SK-N-SH (cell line): ENCODE results near the gene SSX2IP. TPM values are rescaled to one million over a fixed set of nuclear protein-coding genes. Genes with fewer than 3 reads are reported as not detected.
A peak's percentile ranks its signal among the peaks of the same experiment; 100 is the strongest.

Source experiments
- CTCF ChIA-PET: fragments of 300-600, 350-600 bp; formaldehyde crosslinking; extraction: SDS; loops from one replicate; lab custom pipeline; 2021; lab: Yijun Ruan, JAX
- POLR2A ChIA-PET: fragments of 350-600 bp; sonication (Branson Sonifier 250); formaldehyde crosslinking; extraction: SDS; loops from one replicate; lab custom pipeline; 2020; ENCODE audit warnings: antibody characterized with exemption, inconsistent platforms; lab: Yijun Ruan, JAX
- DNase-seq: peaks from one replicate; pipeline ENCODE4 v3.0.0; 2012
- H2AFZ ChIP-seq: fragments of 200-600 bp; sonication (generic); 2 replicates; pipeline ENCODE4 v1.8.1; 2016; ENCODE audit warnings: antibody characterized with exemption, mild to moderate bottlenecking, low read depth
- H3F3A ChIP-seq: fragments of 200-600 bp; sonication (generic); replicated peaks from 2 replicates; pipeline ENCODE3; 2016; ENCODE audit warnings: antibody characterized with exemption, mild to moderate bottlenecking; ENCODE audit not compliant: insufficient read depth
- H3K27ac ChIP-seq, 2 experiments: fragments of 200-500 bp in 1 of 2; fragments of 200-600 bp in 1 of 2; sonication (Bioruptor generic) in 1 of 2; sonication (generic), shearing (Covaris generic) in 1 of 2; 2 replicates each; pipeline versions ENCODE4 v1.5.1 to v1.6.1; 2014 to 2016; ENCODE audit warnings: low read depth in 2 of 2, inconsistent platforms in 1 of 2, low read length in 1 of 2, mild to moderate bottlenecking in 1 of 2, mixed read lengths in 1 of 2
- H3K27me3 ChIP-seq: fragments of 200-600 bp; sonication (generic), shearing (Covaris generic); 2 replicates; pipeline ENCODE4 v1.6.1; 2016; ENCODE audit warnings: mixed run types; ENCODE audit not compliant: insufficient read depth
- H3K36me3 ChIP-seq, 2 experiments: fragments of 200-500 bp in 1 of 2; fragments of 200-600 bp in 1 of 2; sonication (Bioruptor generic) in 1 of 2; sonication (generic) in 1 of 2; replicated peaks in 1 of 2; 2 replicates each; pipeline versions ENCODE3 to v1.5.1; 2014 to 2016; ENCODE audit warnings: low read length in 1 of 2, mild to moderate bottlenecking in 1 of 2; ENCODE audit not compliant: insufficient read depth in 2 of 2, control insufficient read depth in 1 of 2
- H3K4me1 ChIP-seq, 2 experiments: fragments of 200-500 bp in 1 of 2; fragments of 200-600 bp in 1 of 2; sonication (Bioruptor generic) in 1 of 2; sonication (generic), shearing (Covaris generic) in 1 of 2; 2 replicates each; pipeline versions ENCODE4 v1.5.1 to v1.6.1; 2014 to 2016; ENCODE audit warnings: low read depth in 1 of 2, low read length in 1 of 2, mixed run types in 1 of 2; ENCODE audit not compliant: insufficient read depth in 2 of 2, control insufficient read depth in 1 of 2
- H3K4me2 ChIP-seq: fragments of 200-600 bp; sonication (generic), shearing (Covaris generic); 2 replicates; pipeline ENCODE4 v1.6.1; 2017; ENCODE audit warnings: mixed run types
- H3K4me3 ChIP-seq, 2 experiments: fragments of 200-500 bp in 1 of 2; fragments of 200-600 bp in 1 of 2; sonication (Bioruptor generic) in 1 of 2; sonication (generic), shearing (Covaris generic) in 1 of 2; 2 replicates each; pipeline versions ENCODE4 v1.5.1 to v1.8.1; 2014 to 2016; ENCODE audit warnings: low read depth in 2 of 2, inconsistent platforms in 1 of 2, low read length in 1 of 2, mild to moderate bottlenecking in 1 of 2, mixed read lengths in 1 of 2, moderate library complexity in 1 of 2
- H3K79me2 ChIP-seq: fragments of 200-600 bp; sonication (generic); 2 replicates; pipeline ENCODE4 v1.8.1; 2017; ENCODE audit warnings: mild to moderate bottlenecking; ENCODE audit not compliant: insufficient read depth
- H3K9ac ChIP-seq: fragments of 200-600 bp; sonication (generic); 2 replicates; pipeline ENCODE4 v1.6.1; 2017; ENCODE audit warnings: mixed run types
- H3K9me2 ChIP-seq: fragments of 200-600 bp; sonication (generic); 2 replicates; pipeline ENCODE4 v1.6.1; 2017; ENCODE audit warnings: mixed run types
- H3K9me3 ChIP-seq: fragments of 200-600 bp; sonication (generic); 2 replicates; pipeline ENCODE4 v1.6.1; 2017; ENCODE audit warnings: mixed run types, mild to moderate bottlenecking, moderate library complexity
- H4K20me1 ChIP-seq: fragments of 200-600 bp; sonication (generic); 2 replicates; pipeline ENCODE4 v1.6.1; 2017; ENCODE audit warnings: mild to moderate bottlenecking, mixed run types; ENCODE audit not compliant: insufficient read depth
- ELF1 ChIP-seq: IDR thresholded peaks from 2 replicates; pipeline ENCODE4 v1.4.0; 2012
- EP300 ChIP-seq, 2 experiments: IDR thresholded peaks; 2 replicates each; pipeline versions ENCODE4 v1.4.0 to v1.6.1; 2012; ENCODE audit warnings: borderline replicate concordance in 1 of 2, low read depth in 1 of 2, low read length in 1 of 2
- FOSL2 ChIP-seq: IDR thresholded peaks from 2 replicates; pipeline ENCODE4 v1.4.0; 2012; ENCODE audit warnings: low read depth, mild to moderate bottlenecking, moderate library complexity, borderline replicate concordance
- FOXJ3 ChIP-seq: sonication (generic); formaldehyde crosslinking; IDR thresholded peaks from 2 replicates; pipeline ENCODE4 v1.5.1; 2020; ENCODE audit warnings: mild to moderate bottlenecking, missing genetic modification reagents
- FOXM1 ChIP-seq: IDR thresholded peaks from 2 replicates; pipeline ENCODE4 v1.4.0; 2012; ENCODE audit warnings: low read depth, mild to moderate bottlenecking
- GATA2 ChIP-seq: sonication (generic); formaldehyde crosslinking; IDR thresholded peaks from 2 replicates; pipeline ENCODE4 v1.5.0; 2020; ENCODE audit warnings: mild to moderate bottlenecking, missing genetic modification reagents
- IRF3 ChIP-seq: fragments of 150-350 bp; IDR thresholded peaks from 2 replicates; pipeline ENCODE4 v1.6.1; 2016; ENCODE audit warnings: mild to moderate bottlenecking, low read depth, low read length
- MAX ChIP-seq: IDR thresholded peaks from 2 replicates; pipeline ENCODE4 v1.4.0; 2012; ENCODE audit warnings: low read depth
- MEF2A ChIP-seq: IDR thresholded peaks from 2 replicates; pipeline ENCODE4 v1.4.0; 2012; ENCODE audit warnings: low read depth, borderline replicate concordance
- MXI1 ChIP-seq: IDR thresholded peaks from 2 replicates; pipeline ENCODE4 v1.6.1; 2012; ENCODE audit warnings: mild to moderate bottlenecking, low read depth, low read length, improper control_type of control experiment
- NFIC ChIP-seq: IDR thresholded peaks from 2 replicates; pipeline ENCODE4 v1.4.0; 2012; ENCODE audit warnings: borderline replicate concordance
- NRF1 ChIP-seq: IDR thresholded peaks from 2 replicates; pipeline ENCODE4 v1.6.1; 2012; ENCODE audit warnings: low read depth, mild to moderate bottlenecking, low read length
- RAD21 ChIP-seq: IDR thresholded peaks from 2 replicates; pipeline ENCODE4 v1.6.1; 2012; ENCODE audit warnings: mild to moderate bottlenecking, low read length
- RFX5 ChIP-seq: IDR thresholded peaks from 2 replicates; pipeline ENCODE4 v1.6.1; 2012; ENCODE audit warnings: mild to moderate bottlenecking, improper control_type of control experiment, low read length
- RXRA ChIP-seq: IDR thresholded peaks from 2 replicates; pipeline ENCODE4 v1.4.0; 2012; ENCODE audit warnings: low read depth, mild to moderate bottlenecking, borderline replicate concordance
- SIN3A ChIP-seq: IDR thresholded peaks from 2 replicates; pipeline ENCODE4 v1.6.1; 2012; ENCODE audit warnings: low read depth, mild to moderate bottlenecking, low read length, moderate library complexity, borderline replicate concordance
- SMC3 ChIP-seq: IDR thresholded peaks from 2 replicates; pipeline ENCODE4 v1.6.1; 2012; ENCODE audit warnings: low read depth, low read length, improper control_type of control experiment
- TAF1 ChIP-seq: IDR thresholded peaks from 2 replicates; pipeline ENCODE4 v1.6.1; 2012; ENCODE audit warnings: low read depth, mild to moderate bottlenecking, low read length, moderate library complexity, borderline replicate concordance
- TEAD4 ChIP-seq: IDR thresholded peaks from 2 replicates; pipeline ENCODE4 v1.4.0; 2012; ENCODE audit warnings: mild to moderate bottlenecking, borderline replicate concordance; ENCODE audit not compliant: insufficient read depth
- USF1 ChIP-seq: IDR thresholded peaks from 2 replicates; pipeline ENCODE4 v1.4.0; 2012; ENCODE audit warnings: low read depth, borderline replicate concordance
- USF2 ChIP-seq: fragments of 150-350 bp; IDR thresholded peaks from 2 replicates; pipeline ENCODE4 v1.6.1; 2017; ENCODE audit warnings: antibody characterized with exemption, low read length, low read depth, borderline replicate concordance
- YY1 ChIP-seq: IDR thresholded peaks from 2 replicates; pipeline ENCODE4 v1.4.0; 2012; ENCODE audit warnings: low read depth, mild to moderate bottlenecking
- WGBS: methylation state at CpG from one replicate; pipeline ENCODE4 v1.1.6; 2017; ENCODE audit warnings: low lambda C conversion rate; 5-methylcytosine and 5-hydroxymethylcytosine counted together
- polyA plus RNA-seq, 3 experiments: library from polyadenylated mRNA; depleted of rRNA; stranded (reverse); fragments of >200 nt; gene quantifications; 2 replicates each; pipeline ENCODE4 v1.2.3, GENCODE V29; 2012
- TF ChIP-seq, protein P1 (sequence below): IDR thresholded peaks from 2 replicates; pipeline ENCODE4; 2012
- TF ChIP-seq, protein P2 (sequence below): IDR thresholded peaks from 2 replicates; pipeline ENCODE4 v1.4.0; 2012; ENCODE audit warnings: low read depth, borderline replicate concordance

SSX2IP gene
- polyA plus RNA-seq, 1 of the 3 experiments (the other 2 are of a cell fraction) = 7.7 TPM

- H3F3A ChIP-seq = peaks cover 30% of the 10 kb centered on the region
- H4K20me1 ChIP-seq = no peaks in the 10 kb centered on the region
- DNase-seq = no peak
- no peaks in the 10 kb centered on the region for H3K9me3 ChIP-seq
- H3K4me1 ChIP-seq = peaks cover 5 to 30% of the 10 kb centered on the region in 2 experiments
- 57% methylated on average over 2 of the region's 2 CpGs for WGBS
- ChIA-PET CTCF (interaction anchor here (1.1 kb wide), 1 partner anchor 14 kb away, joined by 3 read pairs; no protein-coding TSS in a partner anchor), POLR2A (no interaction called here)
- H3K4me2 ChIP-seq = peak overlapping the region; percentile 75; the same call in 1 of the 2 replicates
- H3K27ac ChIP-seq = peak overlapping the region; percentile 83 to 89
- peak overlapping the region; percentile 10; the same call in 1 of the 2 replicates for H2AFZ ChIP-seq
- no peaks in the 10 kb centered on the region for H3K9me2 ChIP-seq
- H3K9ac ChIP-seq = no peak overlapping the region
- no peak overlapping the region for H3K4me3 ChIP-seq
- no peaks in the 10 kb centered on the region for H3K79me2 ChIP-seq
- no peaks in the 10 kb centered on the region for H3K27me3 ChIP-seq
- H3K36me3 ChIP-seq = no peaks in the 10 kb centered on the region
- TF ChIP-seq SMC3 (no peak), RFX5 (no peak), NRF1 (no peak), RAD21 (no peak), YY1 (no peak), IRF3 (no peak), EP300 (IDR thresholded peaks at IDR 0.05; ENCODE audit: borderline replicate concordance in 1 of 2, low read depth in 1 of 2, low read length in 1 of 2) (peak in 1 of 2 experiments; percentile 73; a peak in 1 of 4 replicates), GATA2 (CRISPR knock-in tag) (no peak), ELF1 (no peak), FOSL2 (peak; percentile 83), MEF2A (peak; percentile 40; the same call in 1 of the 2 replicates), USF1 (no peak), SIN3A (no peak), RXRA (no peak), MAX (peak; percentile 20; the same call in 1 of the 2 replicates), FOXM1 (no peak), TEAD4 (peak; percentile 57; the same call in 1 of the 2 replicates), USF2 (no peak), FOXJ3 (CRISPR knock-in tag) (no peak), TAF1 (no peak), MXI1 (no peak), NFIC (peak; percentile 27; the same call in 1 of the 2 replicates)
- TF ChIP-seq, protein P1, sequence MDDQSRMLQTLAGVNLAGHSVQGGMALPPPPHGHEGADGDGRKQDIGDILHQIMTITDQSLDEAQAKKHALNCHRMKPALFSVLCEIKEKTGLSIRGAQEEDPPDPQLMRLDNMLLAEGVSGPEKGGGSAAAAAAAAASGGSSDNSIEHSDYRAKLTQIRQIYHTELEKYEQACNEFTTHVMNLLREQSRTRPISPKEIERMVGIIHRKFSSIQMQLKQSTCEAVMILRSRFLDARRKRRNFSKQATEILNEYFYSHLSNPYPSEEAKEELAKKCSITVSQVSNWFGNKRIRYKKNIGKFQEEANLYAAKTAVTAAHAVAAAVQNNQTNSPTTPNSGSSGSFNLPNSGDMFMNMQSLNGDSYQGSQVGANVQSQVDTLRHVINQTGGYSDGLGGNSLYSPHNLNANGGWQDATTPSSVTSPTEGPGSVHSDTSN = peak; percentile 67
- TF ChIP-seq, protein P2, sequence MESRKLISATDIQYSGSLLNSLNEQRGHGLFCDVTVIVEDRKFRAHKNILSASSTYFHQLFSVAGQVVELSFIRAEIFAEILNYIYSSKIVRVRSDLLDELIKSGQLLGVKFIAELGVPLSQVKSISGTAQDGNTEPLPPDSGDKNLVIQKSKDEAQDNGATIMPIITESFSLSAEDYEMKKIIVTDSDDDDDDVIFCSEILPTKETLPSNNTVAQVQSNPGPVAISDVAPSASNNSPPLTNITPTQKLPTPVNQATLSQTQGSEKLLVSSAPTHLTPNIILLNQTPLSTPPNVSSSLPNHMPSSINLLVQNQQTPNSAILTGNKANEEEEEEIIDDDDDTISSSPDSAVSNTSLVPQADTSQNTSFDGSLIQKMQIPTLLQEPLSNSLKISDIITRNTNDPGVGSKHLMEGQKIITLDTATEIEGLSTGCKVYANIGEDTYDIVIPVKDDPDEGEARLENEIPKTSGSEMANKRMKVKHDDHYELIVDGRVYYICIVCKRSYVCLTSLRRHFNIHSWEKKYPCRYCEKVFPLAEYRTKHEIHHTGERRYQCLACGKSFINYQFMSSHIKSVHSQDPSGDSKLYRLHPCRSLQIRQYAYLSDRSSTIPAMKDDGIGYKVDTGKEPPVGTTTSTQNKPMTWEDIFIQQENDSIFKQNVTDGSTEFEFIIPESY = no peak
These were observed 30.9 kb upstream of the SSX2IP start for GRCh38 chr1:84721152-84721551.
